Karpas-422 (cell line): ENCODE results near the gene EDEM3. TPM values are rescaled to one million over a fixed set of nuclear protein-coding genes. Genes with fewer than 3 reads are reported as not detected.
"Not testable (repeated sequence)": the region's sequence is repeated elsewhere in the genome, so short reads cannot be mapped to it uniquely, and the experiment has no call there.

Experiments
- DNase-seq: peaks from one replicate; pipeline ENCODE4 v3.0.0-alpha.2; 2015
- H2AFZ ChIP-seq: fragments of 200-600 bp; sonication (generic); 2 replicates; pipeline ENCODE4 v1.6.1; 2014; ENCODE audit warnings: antibody characterized with exemption, low read length, mixed read lengths
- H3K27ac ChIP-seq: fragments of 200-600 bp; sonication (generic); 2 replicates; pipeline ENCODE4 v1.5.1; 2014; ENCODE audit warnings: mild to moderate bottlenecking, low read length, moderate library complexity
- H3K27me3 ChIP-seq: fragments of 200-600 bp; sonication (generic); 2 replicates; pipeline ENCODE4 v1.6.1; 2014; ENCODE audit warnings: low read length, mixed read lengths
- H3K36me3 ChIP-seq: fragments of 200-600 bp; sonication (generic); 2 replicates; pipeline ENCODE4 v1.6.1; 2014; ENCODE audit warnings: low read length, mixed read lengths; ENCODE audit not compliant: insufficient read depth
- H3K4me1 ChIP-seq: fragments of 200-600 bp; sonication (generic); 2 replicates; pipeline ENCODE4 v1.6.1; 2014; ENCODE audit warnings: mild to moderate bottlenecking, low read length, mixed read lengths
- H3K4me2 ChIP-seq: fragments of 200-600 bp; sonication (generic); 2 replicates; pipeline ENCODE4 v1.6.1; 2014; ENCODE audit warnings: low read length, low read depth, mild to moderate bottlenecking; ENCODE audit not compliant: poor library complexity, severe bottlenecking
- H3K4me3 ChIP-seq: fragments of 200-600 bp; sonication (generic); 2 replicates; pipeline ENCODE4 v1.5.1; 2014; ENCODE audit warnings: mild to moderate bottlenecking, antibody characterized with exemption, low read length, mixed read lengths
- H3K79me2 ChIP-seq: fragments of 200-600 bp; sonication (generic); 2 replicates; pipeline ENCODE4 v1.6.1; 2014; ENCODE audit warnings: mild to moderate bottlenecking, low read length, mixed read lengths
- H3K9ac ChIP-seq: fragments of 200-600 bp; sonication (generic); 2 replicates; pipeline ENCODE4 v1.6.0; 2014; ENCODE audit warnings: low read length
- H3K9me2 ChIP-seq: fragments of 200-600 bp; sonication (generic), shearing (Covaris generic); replicated peaks from 2 replicates; pipeline ENCODE4 v1.6.0; 2014; ENCODE audit warnings: mild to moderate bottlenecking, low read length, moderate library complexity; ENCODE audit not compliant: insufficient read depth
- H3K9me3 ChIP-seq: fragments of 300-700, 200-600 bp; sonication (generic); 2 replicates; pipeline ENCODE4 v1.6.1; 2014; ENCODE audit warnings: low read length, mixed read lengths
- H4K20me1 ChIP-seq: fragments of 200-600 bp; sonication (generic); 2 replicates; pipeline ENCODE4 v1.6.1; 2014; ENCODE audit warnings: mild to moderate bottlenecking, antibody characterized with exemption, low read length, low read depth; ENCODE audit not compliant: insufficient read depth
- total RNA-seq: library from RNA; depleted of rRNA; stranded (reverse); fragments of >200 nt; shearing (Covaris generic); gene quantifications from 2 replicates; pipeline ENCODE4 v1.2.3, GENCODE V29; 2014; ENCODE audit warnings: low replicate concordance

The EDEM3 gene
- total RNA-seq, 1 experiment from 2014 or later, result 28.9 TPM

- Histone ChIP-seq H3K4me3 (no peak overlapping the region), H3K4me1 (no peaks in the 10 kb centered on the region), H3K9me3 (no peaks in the 10 kb centered on the region), H3K27ac (no peak overlapping the region), H3K9me2 (no peaks in the 10 kb centered on the region), H3K9ac (no peak overlapping the region), H2AFZ (no peak overlapping the region), H3K27me3 (no peaks in the 10 kb centered on the region), H3K4me2 (no peak overlapping the region), H4K20me1 (no peaks in the 10 kb centered on the region), H3K79me2 (no peaks in the 10 kb centered on the region), H3K36me3 (no peaks in the 10 kb centered on the region)
- DNase-seq, result no peak
These were observed 37.9 kb upstream of the EDEM3 start for GRCh38 chr1:184792450-184792969.

GRCh38 chr1:184791550-184791900 lies 36.9 kb upstream of the EDEM3 start:
- DNase-seq, result no peak
- Histone ChIP-seq H3K4me1 (no peaks in the 10 kb centered on the region), H3K79me2 (no peaks in the 10 kb centered on the region), H3K9ac (no peak overlapping the region), H3K4me2 (no peak overlapping the region), H4K20me1 (no peaks in the 10 kb centered on the region), H2AFZ (no peak overlapping the region), H3K36me3 (no peaks in the 10 kb centered on the region), H3K9me3 (no peaks in the 10 kb centered on the region), H3K9me2 (no peaks in the 10 kb centered on the region), H3K4me3 (no peak overlapping the region), H3K27ac (no peak overlapping the region), H3K27me3 (no peaks in the 10 kb centered on the region)

- no peaks in the 10 kb centered on the region for H4K20me1 ChIP-seq
- H3K4me1 ChIP-seq, result no peaks in the 10 kb centered on the region
- no peaks in the 10 kb centered on the region for H3K79me2 ChIP-seq
- H3K9me2 ChIP-seq, result no peaks in the 10 kb centered on the region
- no peak overlapping the region for H3K9ac ChIP-seq
- H2AFZ ChIP-seq, result no peak overlapping the region
- H3K27ac ChIP-seq, result no peak overlapping the region
- no peaks in the 10 kb centered on the region for H3K36me3 ChIP-seq
- no peak overlapping the region for H3K4me2 ChIP-seq
- no peaks in the 10 kb centered on the region for H3K27me3 ChIP-seq
- no peak overlapping the region for H3K4me3 ChIP-seq
- DNase-seq, result no peak
- no peaks in the 10 kb centered on the region for H3K9me3 ChIP-seq
These were observed 36.2 kb upstream of the EDEM3 start for GRCh38 chr1:184790642-184791549.

GRCh38 chr1:184789884-184790283 lies 35.2 kb upstream of the EDEM3 start:
- H3K27me3 ChIP-seq, result no peaks in the 10 kb centered on the region
- no peak overlapping the region for H2AFZ ChIP-seq
- no peaks in the 10 kb centered on the region for H3K79me2 ChIP-seq
- H3K4me1 ChIP-seq, result no peaks in the 10 kb centered on the region
- H3K9ac ChIP-seq, result no peak overlapping the region
- H4K20me1 ChIP-seq, result no peaks in the 10 kb centered on the region
- no peak for DNase-seq
- no peaks in the 10 kb centered on the region; the same call in 1 of the 2 replicates for H3K9me3 ChIP-seq
- H3K27ac ChIP-seq, result no peak overlapping the region
- no peak overlapping the region for H3K4me2 ChIP-seq
- H3K4me3 ChIP-seq, result no peak overlapping the region
- H3K36me3 ChIP-seq, result no peaks in the 10 kb centered on the region
- H3K9me2 ChIP-seq, result no peaks in the 10 kb centered on the region; the same call in 1 of the 2 replicates

- Histone ChIP-seq H4K20me1 (no peaks in the 10 kb centered on the region), H3K27ac (no peak overlapping the region), H3K4me2 (no peak overlapping the region), H3K27me3 (no peaks in the 10 kb centered on the region), H3K9me2 (no peaks in the 10 kb centered on the region; the same call in 1 of the 2 replicates), H3K9ac (no peak overlapping the region), H3K36me3 (no peaks in the 10 kb centered on the region), H3K4me1 (no peaks in the 10 kb centered on the region), H3K79me2 (no peaks in the 10 kb centered on the region), H3K9me3 (no peaks in the 10 kb centered on the region; the same call in 1 of the 2 replicates), H3K4me3 (no peak overlapping the region), H2AFZ (no peak overlapping the region)
- no peak for DNase-seq
These were observed 34.3 kb upstream of the EDEM3 start for GRCh38 chr1:184788970-184789369.

- no peak for DNase-seq
- Histone ChIP-seq H4K20me1 (no peaks in the 10 kb centered on the region), H3K4me2 (no peak overlapping the region), H2AFZ (no peak overlapping the region), H3K9ac (no peak overlapping the region), H3K27ac (no peak overlapping the region), H3K27me3 (no peaks in the 10 kb centered on the region), H3K9me3 (no peaks in the 10 kb centered on the region; the same call in 1 of the 2 replicates), H3K4me3 (no peak overlapping the region), H3K4me1 (no peaks in the 10 kb centered on the region), H3K9me2 (no peaks in the 10 kb centered on the region; the same call in 1 of the 2 replicates), H3K79me2 (no peaks in the 10 kb centered on the region), H3K36me3 (no peaks in the 10 kb centered on the region)
These were observed 30.9 kb upstream of the EDEM3 start for GRCh38 chr1:184785529-184785928.

- not testable (repeated sequence) for H3K27me3 ChIP-seq, H3K9me2 ChIP-seq, H3K79me2 ChIP-seq, H3K4me1 ChIP-seq, H4K20me1 ChIP-seq, H3K4me3 ChIP-seq, H3K9me3 ChIP-seq, H3K4me2 ChIP-seq, DNase-seq, H2AFZ ChIP-seq, H3K9ac ChIP-seq, H3K27ac ChIP-seq, H3K36me3 ChIP-seq
These were observed 29.1 kb upstream of the EDEM3 start for GRCh38 chr1:184783723-184784122.

- H3K4me3 ChIP-seq, result no peak overlapping the region
- H3K9me3 ChIP-seq, result no peaks in the 10 kb centered on the region; the same call in 1 of the 2 replicates
- no peaks in the 10 kb centered on the region for H3K27me3 ChIP-seq
- no peak overlapping the region for H3K9ac ChIP-seq
- H4K20me1 ChIP-seq, result no peaks in the 10 kb centered on the region
- no peaks in the 10 kb centered on the region; the same call in 1 of the 2 replicates for H3K9me2 ChIP-seq
- H3K4me1 ChIP-seq, result no peaks in the 10 kb centered on the region
- H3K27ac ChIP-seq, result no peak overlapping the region
- no peak overlapping the region for H2AFZ ChIP-seq
- H3K36me3 ChIP-seq, result no peaks in the 10 kb centered on the region
- no peaks in the 10 kb centered on the region for H3K79me2 ChIP-seq
- no peak for DNase-seq
- no peak overlapping the region for H3K4me2 ChIP-seq
These were observed 27.3 kb upstream of the EDEM3 start for GRCh38 chr1:184781941-184782340.
